ENCODE measurements around the gene LRRFIP2.
"Not testable (repeated sequence)": the region's sequence is repeated elsewhere in the genome, so short reads cannot be mapped to it uniquely, and the experiment has no call there.

LRRFIP2 gene

DNA sequence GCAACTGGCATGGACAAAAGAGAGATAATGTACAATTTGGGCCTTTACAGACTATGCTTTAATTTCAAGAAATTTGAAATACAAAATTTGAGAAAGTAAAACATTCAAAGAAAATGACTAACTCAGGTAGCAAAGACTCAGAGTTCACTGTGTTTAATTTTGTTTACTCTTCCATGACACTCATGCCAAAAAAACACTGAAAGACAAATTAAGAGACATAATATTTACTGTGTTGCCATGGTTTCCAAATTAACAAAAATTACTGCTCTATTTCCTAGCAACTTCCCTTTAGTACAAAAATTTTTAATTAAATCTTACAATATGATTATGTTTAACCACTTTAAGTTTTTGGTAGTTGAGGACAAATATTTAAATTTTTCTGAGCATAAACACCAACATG is 29.6 kb downstream of the LRRFIP2 start:
- no peak for DNase-seq (ENCODE audit: low read depth)

DNA sequence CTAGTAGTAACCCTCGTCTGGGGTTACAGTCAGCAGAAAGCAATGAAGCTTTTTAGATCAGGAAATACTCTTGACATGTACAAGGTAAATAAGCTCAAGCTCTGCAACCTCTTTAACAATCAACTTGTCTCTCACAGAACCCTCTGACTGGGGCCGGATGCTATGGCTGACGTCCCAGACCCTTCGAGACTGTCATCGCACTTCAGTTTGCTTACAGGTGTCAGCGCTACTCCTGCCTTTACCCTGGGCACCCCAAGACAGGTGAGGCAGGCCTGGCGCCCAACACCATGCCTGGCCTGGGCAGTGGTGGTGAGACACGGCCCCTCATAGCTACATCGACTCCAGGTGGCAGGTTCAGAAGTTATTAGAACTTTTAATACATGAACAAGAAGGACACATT is 30.6 kb downstream of the LRRFIP2 start:
- no peak for DNase-seq (ENCODE audit: low read depth)

DNA sequence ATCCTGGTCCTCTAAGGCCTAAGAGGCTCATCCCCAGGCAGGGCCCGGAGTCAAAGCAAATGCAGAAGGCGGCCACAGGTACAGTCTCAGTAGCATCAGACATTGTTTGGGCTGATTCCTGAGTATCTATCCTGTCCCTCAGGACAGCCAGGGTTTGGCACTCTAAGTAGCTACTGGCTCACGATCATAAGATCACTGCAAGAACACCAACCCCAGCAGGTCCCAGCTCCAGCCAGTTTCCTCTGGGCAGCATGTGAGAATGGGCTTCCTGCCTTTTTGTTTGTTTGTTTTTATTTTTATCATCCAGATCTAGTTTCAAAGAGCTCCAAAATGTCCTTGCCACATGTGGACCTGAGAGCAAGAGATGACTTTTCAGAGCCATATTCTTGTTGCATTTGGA is 32.7 kb downstream of the LRRFIP2 start:
- no peak for DNase-seq (ENCODE audit: low read depth)

DNA sequence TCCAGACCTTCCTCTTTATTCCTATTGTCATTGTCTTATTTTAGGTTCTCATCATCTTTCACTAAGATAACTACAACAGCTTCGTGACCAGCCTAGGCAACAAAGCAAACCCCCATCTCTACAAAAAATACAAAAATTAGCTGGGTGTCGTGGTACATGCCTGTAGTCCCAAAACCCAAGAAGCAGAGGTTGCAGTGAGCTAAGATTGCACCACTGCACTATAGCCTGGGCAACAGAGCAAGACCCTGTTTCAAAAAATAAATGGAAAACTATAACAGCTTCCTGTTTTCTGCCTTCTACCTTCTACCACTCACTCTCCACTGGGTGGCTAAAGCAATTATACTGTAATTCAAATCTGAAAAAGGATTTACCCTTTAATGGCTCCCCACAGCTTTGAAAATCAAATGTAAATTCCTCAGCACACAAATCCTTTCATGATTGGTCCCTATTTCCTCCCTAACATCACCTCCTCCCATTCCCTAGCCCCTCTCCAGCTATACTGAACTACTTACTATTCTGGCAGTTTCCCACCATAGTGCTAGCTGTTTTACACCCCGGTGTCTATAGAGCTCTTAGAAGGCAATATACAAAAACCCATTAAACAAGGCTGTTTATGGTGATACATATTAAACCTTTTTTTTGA is 33.4 kb downstream of the LRRFIP2 start:
- no peak for DNase-seq (ENCODE audit: low read depth)

GRCh38 chr3:37139567-37140052 is 34.8 kb downstream of the LRRFIP2 start:
- DNase-seq (ENCODE audit: low read depth) = no peak

GRCh38 chr3:37138816-37139215 is 35.6 kb downstream of the LRRFIP2 start:
- DNase-seq (ENCODE audit: low read depth) = no peak

GRCh38 chr3:37137516-37137915 is 36.9 kb downstream of the LRRFIP2 start:
- no peak for DNase-seq (ENCODE audit: low read depth)

DNA sequence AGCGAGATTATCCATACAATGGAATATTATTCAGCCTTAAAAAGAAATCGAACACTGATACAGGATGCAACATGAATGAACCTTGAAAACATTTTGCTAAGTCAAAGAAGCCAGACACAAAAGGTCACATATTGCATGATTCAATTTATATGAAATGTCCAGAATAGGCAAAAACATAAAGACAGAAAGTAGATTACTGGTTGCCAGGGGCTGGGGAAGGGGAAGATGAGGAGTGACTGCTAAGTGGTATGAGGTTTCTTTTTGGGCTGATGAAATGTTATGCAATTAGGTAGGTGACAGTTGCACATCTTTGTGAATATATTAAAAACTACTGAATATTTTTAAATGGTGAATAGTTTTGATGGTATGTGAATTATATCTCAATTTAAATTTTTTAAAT is 38.3 kb downstream of the LRRFIP2 start:
- DNase-seq (ENCODE audit: low read depth) = no peak

GRCh38 chr3:37135561-37135960 is 38.8 kb downstream of the LRRFIP2 start:
- no peak for DNase-seq (ENCODE audit: low read depth)

GRCh38 chr3:37132334-37132733 is 42.0 kb downstream of the LRRFIP2 start:
- no peak for DNase-seq (ENCODE audit: low read depth)

DNA sequence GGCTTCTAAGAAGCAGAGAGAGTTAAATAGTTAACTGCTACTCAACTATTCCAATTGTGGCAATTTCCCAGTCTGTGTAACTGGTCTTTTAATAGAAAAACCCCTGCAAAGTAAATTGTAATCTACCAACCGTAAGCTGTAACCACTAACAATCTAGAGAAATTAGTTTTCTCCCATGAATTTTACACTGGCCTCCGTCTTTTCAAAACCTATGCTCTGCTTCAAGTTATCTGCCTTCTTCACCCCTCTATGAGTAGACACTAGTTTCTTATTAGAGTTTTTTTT is 42.6 kb downstream of the LRRFIP2 start:
- DNase-seq (ENCODE audit: low read depth) = no peak

DNA sequence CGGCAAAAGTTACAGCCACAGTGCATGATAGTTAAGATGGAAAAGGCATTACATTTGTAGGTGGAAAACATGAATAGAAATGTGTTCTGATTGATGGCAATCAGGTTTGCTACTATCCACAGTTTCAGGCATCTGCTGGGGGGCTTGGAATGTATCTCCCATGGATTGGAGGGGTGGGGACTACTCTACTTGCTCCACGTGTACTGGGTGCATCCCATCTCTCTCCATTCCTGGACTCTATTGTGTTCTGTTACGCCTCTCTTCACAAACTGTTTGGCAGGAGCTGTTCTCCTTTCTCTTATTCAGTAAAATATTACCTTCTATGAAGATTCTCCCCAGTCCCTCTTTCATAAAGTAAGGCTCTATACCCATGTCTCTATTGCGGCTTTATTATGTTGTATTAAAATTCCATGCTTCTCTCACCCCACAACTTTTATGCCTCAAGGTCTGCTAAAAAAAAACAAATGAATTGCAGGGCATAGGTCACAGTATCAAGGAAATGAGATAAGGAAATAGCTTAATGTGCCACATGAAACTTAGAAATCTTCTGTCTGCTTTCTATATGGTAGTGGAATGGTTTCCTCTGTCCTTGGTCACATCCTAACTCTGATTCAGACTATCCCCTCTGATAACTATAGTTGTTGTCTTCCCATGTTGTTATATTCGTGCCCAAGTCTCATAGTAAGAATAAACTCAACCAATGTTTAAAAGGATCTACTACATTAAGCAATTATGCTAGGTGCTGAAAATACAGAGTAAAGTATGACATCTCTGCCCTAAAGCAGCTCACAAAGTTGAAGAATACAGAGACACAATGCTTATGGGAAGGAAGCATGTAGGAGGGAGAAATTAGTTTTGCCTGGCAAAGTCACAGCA is 43.2 kb downstream of the LRRFIP2 start:
- no peak for DNase-seq (ENCODE audit: low read depth)

- no peak for DNase-seq (ENCODE audit: low read depth)
Observed at GRCh38 chr3:37130448-37130847, 43.9 kb downstream of the LRRFIP2 start.

DNA sequence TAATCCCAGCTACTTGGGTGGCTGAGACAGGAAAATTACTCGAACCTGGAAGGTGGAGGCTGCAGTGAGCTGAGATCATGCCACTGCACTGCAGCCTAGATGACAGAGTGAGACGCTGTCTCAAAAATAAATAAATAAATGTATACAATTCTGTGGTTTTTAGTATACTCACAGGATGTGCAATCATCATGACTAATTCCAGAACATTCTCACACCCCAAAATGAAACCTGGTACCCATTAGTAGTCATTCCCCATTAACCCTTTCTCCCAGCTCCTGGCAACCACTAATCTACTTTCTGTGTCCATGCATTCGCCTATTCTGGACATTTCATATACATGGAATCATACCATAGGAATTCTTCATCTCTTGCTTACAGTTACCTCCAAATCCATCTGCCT is 44.5 kb downstream of the LRRFIP2 start:
- no peak for DNase-seq (ENCODE audit: low read depth)

DNA sequence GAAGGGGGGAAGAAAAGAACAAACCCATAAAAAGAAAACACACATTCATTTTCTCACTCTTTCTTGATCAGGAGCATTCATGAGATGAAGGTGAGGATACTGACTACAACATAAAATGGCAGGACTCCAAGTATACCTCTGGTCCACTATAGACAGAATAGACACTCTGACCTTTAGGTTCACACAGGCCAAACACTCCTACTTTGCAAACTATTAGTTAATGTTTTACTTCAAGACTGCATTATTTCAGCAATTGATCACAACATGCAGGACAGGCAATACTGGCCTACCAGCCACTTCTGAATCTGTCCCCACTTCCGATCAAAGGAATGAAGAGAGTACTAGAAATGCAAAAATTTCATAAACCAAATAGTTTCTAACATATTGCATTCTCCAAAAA is 47.0 kb downstream of the LRRFIP2 start:
- DNase-seq (ENCODE audit: low read depth) = no peak

DNA sequence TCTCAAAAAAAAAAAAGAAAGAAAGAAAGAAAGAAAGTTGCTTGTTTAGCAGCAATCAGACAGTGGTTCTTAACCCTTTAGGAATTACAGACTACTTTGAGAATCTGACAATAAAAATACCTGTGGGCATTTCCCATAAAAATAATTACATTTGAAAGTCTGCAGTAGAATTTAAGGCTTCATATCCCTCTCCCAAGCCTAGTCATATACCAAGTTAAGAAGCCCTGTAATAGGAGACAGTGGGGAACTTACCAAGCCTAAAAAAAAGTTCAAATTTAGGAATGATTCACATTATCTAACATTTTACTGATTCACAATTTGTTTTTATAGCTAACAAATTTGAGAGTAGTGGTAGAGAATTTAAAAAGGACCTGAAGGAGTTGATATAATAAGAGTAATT is 47.5 kb downstream of the LRRFIP2 start:
- DNase-seq (ENCODE audit: low read depth) = no peak

DNA sequence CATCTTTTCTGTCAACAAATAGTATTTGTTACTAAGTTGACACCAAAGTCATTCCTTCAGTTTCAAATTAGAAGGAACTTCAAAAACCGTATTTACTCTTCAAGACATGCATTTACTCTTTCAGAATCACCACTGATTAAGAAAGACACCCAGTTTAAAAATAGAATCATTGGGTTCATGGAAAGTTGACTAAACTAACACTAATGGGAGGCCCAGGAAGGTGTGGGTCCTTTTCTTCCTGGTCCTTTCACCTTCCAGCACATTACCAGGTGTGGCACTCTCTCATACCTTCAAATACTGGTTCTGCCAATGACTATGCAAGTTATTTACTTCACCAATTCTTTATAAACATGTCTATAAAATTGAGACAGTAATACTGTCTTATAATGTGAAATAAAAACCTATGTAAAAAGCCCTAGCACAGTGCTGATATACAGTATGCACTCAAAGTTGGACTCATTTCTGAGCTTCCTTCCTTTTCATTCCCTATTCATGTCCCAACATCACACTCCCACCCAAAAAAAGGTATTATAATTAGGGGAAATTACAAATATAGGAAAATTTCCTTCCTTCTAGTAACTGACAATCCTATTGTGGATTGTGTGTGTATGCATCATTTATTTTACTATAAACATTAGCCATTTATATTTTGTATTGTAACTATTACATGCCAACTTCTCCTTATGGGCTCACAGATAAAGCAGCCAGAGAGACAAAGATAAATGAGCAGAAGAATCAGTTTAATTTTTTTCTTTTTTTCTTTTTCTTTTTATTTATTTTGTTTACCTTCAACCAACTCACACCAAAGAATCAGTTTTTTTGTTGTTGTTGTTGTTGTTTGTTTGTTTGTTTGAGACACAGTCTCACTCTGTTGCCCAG is 48.9 kb downstream of the LRRFIP2 start:
- DNase-seq (ENCODE audit: low read depth) = no peak

DNA sequence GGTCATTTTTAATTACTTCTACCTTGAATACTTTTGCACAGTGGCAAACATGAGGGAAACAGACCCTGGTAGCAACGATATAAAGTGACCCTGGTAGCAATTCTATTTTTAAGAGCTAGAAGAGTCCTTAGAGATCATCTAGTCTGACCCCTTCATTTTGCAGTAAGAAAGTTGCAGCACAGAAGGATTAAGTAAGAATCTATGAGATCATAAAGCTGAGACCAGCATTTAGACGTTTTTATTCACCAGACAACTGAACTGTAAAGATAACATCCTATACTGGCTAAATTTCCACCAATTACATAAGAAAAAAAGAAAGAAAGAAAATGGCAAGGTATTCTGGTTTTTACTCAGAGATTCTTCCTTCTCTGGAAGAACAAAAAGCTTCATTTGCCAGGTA is 49.9 kb downstream of the LRRFIP2 start:
- DNase-seq (ENCODE audit: low read depth) = no peak

- DNase-seq (ENCODE audit: low read depth) = no peak
Observed at GRCh38 chr3:37123292-37123691, 51.1 kb downstream of the LRRFIP2 start.

- not testable (repeated sequence) for DNase-seq (ENCODE audit: low read depth)
Observed at GRCh38 chr3:37122069-37122468, 52.3 kb downstream of the LRRFIP2 start.

DNA sequence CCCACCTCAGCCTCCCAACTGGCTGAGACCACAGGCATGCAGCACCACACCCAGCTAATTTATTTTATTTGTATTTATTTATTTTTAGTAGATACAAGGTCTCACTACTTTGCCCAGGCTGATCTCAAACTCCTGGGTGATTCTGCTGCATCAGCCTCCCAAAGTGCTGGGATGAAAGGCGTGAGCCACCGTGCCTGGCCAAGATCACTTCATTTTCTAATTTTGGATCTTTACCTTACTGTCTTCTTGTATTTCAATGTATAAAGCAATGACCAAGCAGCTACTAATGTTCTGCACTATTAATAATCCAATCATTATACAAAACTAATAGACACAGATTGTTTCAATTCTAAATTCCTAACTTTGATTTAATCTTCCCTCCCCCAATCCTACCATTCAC is 56.2 kb downstream of the LRRFIP2 start:
- no peak for DNase-seq (ENCODE audit: low read depth)

DNA sequence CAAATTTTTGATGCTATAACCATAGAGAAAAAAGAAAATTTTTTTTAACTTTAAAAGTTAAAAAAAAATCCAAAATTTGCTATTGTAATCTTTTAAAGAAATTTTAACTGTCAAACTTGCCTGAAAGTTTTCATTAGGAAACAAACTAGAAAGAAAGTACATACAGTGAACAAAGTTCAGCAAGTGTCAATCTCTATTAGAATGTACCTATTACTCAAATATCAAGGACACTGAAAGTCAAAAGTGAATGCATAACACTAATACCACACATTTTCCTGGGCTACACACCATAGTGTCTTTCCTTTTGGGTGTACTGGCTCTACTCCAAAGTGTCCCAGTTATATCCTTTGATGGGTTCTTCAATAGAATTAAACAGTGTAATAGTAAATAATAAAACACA is 56.8 kb downstream of the LRRFIP2 start:
- DNase-seq (ENCODE audit: low read depth) = no peak

DNA sequence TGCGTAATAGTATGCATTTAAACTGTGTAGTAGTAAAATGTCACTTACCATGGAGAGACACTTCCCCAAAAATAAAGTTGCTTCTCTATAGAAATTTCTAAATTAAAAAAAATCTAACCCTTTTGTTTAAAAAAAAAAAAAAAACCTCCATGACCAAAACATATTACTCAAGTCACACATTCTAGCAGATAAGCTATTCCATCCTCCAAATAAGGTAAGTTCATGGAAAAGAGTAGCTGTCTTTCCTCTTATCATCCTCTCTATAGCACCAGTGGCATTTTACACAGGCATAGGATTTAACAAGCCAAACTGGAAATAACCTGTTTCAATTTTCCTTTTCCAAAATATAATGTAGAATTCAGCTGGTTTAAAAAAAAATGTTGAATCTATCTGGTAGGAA is 57.4 kb downstream of the LRRFIP2 start:
- DNase-seq (ENCODE audit: low read depth) = no peak
